ENCODE data around the gene TEX2. TPM values are rescaled to one million over a fixed set of nuclear protein-coding genes. Genes with fewer than 3 reads are reported as not detected.

The TEX2 gene
- total and polyA plus RNA-seq, 2 of the 13 experiments (the other 11 are each of a cell fraction or from before 2014, with no cell fraction given), result 21.4 to 37.7 TPM

- TF ChIP-seq GFI1 (CRISPR knock-in tag; IDR thresholded peaks at IDR 0.05; ENCODE audit: borderline replicate concordance), result peak; percentile 83
- peak; percentile 96 for TF ChIP-seq TARDBP (CRISPR knock-in tag; IDR thresholded peaks at IDR 0.05)
- TF ChIP-seq RBM39 (IDR thresholded peaks at IDR 0.05; ENCODE audit: low read depth, low read length, poor library complexity, severe bottlenecking), result peak; percentile 100
- TF ChIP-seq ZNF644 (CRISPR knock-in tag; IDR thresholded peaks at IDR 0.05; ENCODE audit: low read depth), result no peak; the same call in 1 of the 2 replicates
- TF ChIP-seq ZIK1 (CRISPR knock-in tag; IDR thresholded peaks at IDR 0.05; ENCODE audit: borderline replicate concordance, low read depth), result peak; percentile 95
- TF ChIP-seq HOXA5 (CRISPR knock-in tag; IDR thresholded peaks at IDR 0.05), result peak; percentile 82
- TF ChIP-seq ZNF781 (CRISPR knock-in tag; IDR thresholded peaks at IDR 0.05; ENCODE audit: borderline replicate concordance, not compliant biosample characterization), result peak; percentile 56
- TF ChIP-seq ELK4 (CRISPR knock-in tag; IDR thresholded peaks at IDR 0.05; ENCODE audit: borderline replicate concordance), result peak; percentile 87; the same call in 1 of the 2 replicates
- TF ChIP-seq ARID5B (CRISPR knock-in tag; IDR thresholded peaks at IDR 0.05), result peak; percentile 70
- TF ChIP-seq ZNF205 (CRISPR knock-in tag; IDR thresholded peaks at IDR 0.05), result peak; percentile 95
- TF ChIP-seq BORCS8-MEF2B (CRISPR knock-in tag; IDR thresholded peaks at IDR 0.05), result peak; percentile 97; the same call in 1 of the 2 replicates
- TF ChIP-seq, protein P1, sequence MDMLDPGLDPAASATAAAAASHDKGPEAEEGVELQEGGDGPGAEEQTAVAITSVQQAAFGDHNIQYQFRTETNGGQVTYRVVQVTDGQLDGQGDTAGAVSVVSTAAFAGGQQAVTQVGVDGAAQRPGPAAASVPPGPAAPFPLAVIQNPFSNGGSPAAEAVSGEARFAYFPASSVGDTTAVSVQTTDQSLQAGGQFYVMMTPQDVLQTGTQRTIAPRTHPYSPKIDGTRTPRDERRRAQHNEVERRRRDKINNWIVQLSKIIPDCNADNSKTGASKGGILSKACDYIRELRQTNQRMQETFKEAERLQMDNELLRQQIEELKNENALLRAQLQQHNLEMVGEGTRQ (IDR thresholded peaks at IDR 0.05; ENCODE audit: low read depth, low read length), result peak; percentile 99
- TF ChIP-seq, protein P1 (CRISPR knock-in tag; IDR thresholded peaks at IDR 0.05; ENCODE audit: borderline replicate concordance), result peak; percentile 100; the same call in 1 of the 2 replicates
- 0 out of 2 replicates have a peak, but pooled peaks have one; percentile 13 for TF ChIP-seq ZNF616 (CRISPR knock-in tag; IDR thresholded peaks at IDR 0.05; ENCODE audit: low read depth)
- no peak; the same call in none of the 2 replicates for TF ChIP-seq ATF1 (CRISPR knock-in tag; IDR thresholded peaks at IDR 0.05)
- peak; percentile 62; the same call in 1 of the 2 replicates for TF ChIP-seq GMEB2 (CRISPR knock-in tag; IDR thresholded peaks at IDR 0.05; ENCODE audit: low read depth)
- TF ChIP-seq, protein P2, sequence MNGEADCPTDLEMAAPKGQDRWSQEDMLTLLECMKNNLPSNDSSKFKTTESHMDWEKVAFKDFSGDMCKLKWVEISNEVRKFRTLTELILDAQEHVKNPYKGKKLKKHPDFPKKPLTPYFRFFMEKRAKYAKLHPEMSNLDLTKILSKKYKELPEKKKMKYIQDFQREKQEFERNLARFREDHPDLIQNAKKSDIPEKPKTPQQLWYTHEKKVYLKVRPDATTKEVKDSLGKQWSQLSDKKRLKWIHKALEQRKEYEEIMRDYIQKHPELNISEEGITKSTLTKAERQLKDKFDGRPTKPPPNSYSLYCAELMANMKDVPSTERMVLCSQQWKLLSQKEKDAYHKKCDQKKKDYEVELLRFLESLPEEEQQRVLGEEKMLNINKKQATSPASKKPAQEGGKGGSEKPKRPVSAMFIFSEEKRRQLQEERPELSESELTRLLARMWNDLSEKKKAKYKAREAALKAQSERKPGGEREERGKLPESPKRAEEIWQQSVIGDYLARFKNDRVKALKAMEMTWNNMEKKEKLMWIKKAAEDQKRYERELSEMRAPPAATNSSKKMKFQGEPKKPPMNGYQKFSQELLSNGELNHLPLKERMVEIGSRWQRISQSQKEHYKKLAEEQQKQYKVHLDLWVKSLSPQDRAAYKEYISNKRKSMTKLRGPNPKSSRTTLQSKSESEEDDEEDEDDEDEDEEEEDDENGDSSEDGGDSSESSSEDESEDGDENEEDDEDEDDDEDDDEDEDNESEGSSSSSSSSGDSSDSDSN (CRISPR knock-in tag; IDR thresholded peaks at IDR 0.05), result peak; percentile 92
These were observed 117.2 kb downstream of the TEX2 start (continued) for GRCh38 chr17:64145751-64146417.

Measured in HepG2 (cell line).